Adrenal gland (tissue), 12 donors: ENCODE results near the gene CPT1B. TPM values are rescaled to one million over a fixed set of nuclear protein-coding genes. Genes with fewer than 3 reads are reported as not detected.

Source experiments
- DNase-seq, 7 donors: peaks; one replicate each; pipeline ENCODE4 v3.0.0-alpha.2; 2019 to 2020
- H3K27ac ChIP-seq, 5 donors: fragments of 200-600 bp; sonication (generic) in 4 of 5; 1 replicate in 3 of 5; 2 replicates in 2 of 5; pipeline versions ENCODE4 v1.5.1 to v1.8.0; 2016 to 2020; ENCODE audit warnings: mild to moderate bottlenecking in 1 of 5
- H3K27me3 ChIP-seq: fragments of 200-600 bp; 2 replicates; pipeline ENCODE4 v1.8.0; 2021
- H3K36me3 ChIP-seq, 2 donors: fragments of 200-600 bp; replicated peaks in 1 of 2; 1 replicate in 1 of 2; 2 replicates in 1 of 2; pipeline versions ENCODE4 v1.5.1 to v1.8.0; 2018 to 2022
- H3K4me1 ChIP-seq, 2 donors: fragments of 200-600 bp; replicated peaks in 1 of 2; 1 replicate in 1 of 2; 2 replicates in 1 of 2; pipeline versions ENCODE4 v1.5.1 to v1.8.0; 2018 to 2021
- H3K4me3 ChIP-seq, 4 donors: fragments of 200-600 bp; sonication (generic) in 3 of 4; one replicate each; pipeline ENCODE4 v1.5.1; 2016 to 2018
- H3K9me3 ChIP-seq, 3 donors: fragments of 200-600 bp; sonication (generic) in 1 of 3; replicated peaks in 1 of 3; 1 replicate in 2 of 3; 2 replicates in 1 of 3; pipeline versions ENCODE4 v1.5.1 to v1.8.0; 2016 to 2021
- POLR2A ChIP-seq, 2 donors: fragments of 450-650 bp; IDR thresholded peaks; one replicate each; pipeline ENCODE4 v1.6.1; 2017; ENCODE audit warnings: antibody characterized with exemption in 2 of 2, mild to moderate bottlenecking in 2 of 2, moderate library complexity in 1 of 2
- WGBS, 4 donors: extraction: QIAGEN DNeasy Blood & Tissue Kit in 2 of 4; methylation state at CpG; one replicate each; pipeline versions ENCODE4 v1.1.5 to v1.1.7; 2013 to 2017; 5-methylcytosine and 5-hydroxymethylcytosine counted together
- intact Hi-C, 2 donors: fragments of 100-400 bp; cut with DNase I; formaldehyde crosslinking; loops; one replicate each; pipeline versions ENCODE4 v1.14.1 to v1.15.0; 2022 to 2023
- polyA plus RNA-seq, 3 donors: library from polyadenylated mRNA; stranded (reverse); fragments of 200-250 nt in 2 of 3; fragments of 350-450 nt in 1 of 3; fragmentation: Illumina TruSeq in 1 of 3; extraction: RNeasy Lipid Tissue Mini Kit (QIAGEN cat#74804) in 1 of 3; gene quantifications; one replicate each; pipeline ENCODE4 v1.2.3, GENCODE V29; 2013 to 2014
- total RNA-seq, 9 donors: library from RNA; depleted of rRNA in 4 of 9; stranded (reverse); fragments of >200 nt in 4 of 9; fragments of 120-200 nt in 1 of 9; fragmentation: NEBNext Ultra II Directional in 1 of 9; extraction: Animal tissue kit (Norgen Biotek cat#: 25700) in 1 of 9; gene quantifications; one replicate each; pipeline versions ENCODE4 v1.1.0 to v1.2.4, GENCODE V29; 2013 to 2023
- TF ChIP-seq, protein P1 (sequence below), 6 experiments: fragments of 450-650 bp in 4 of 6; fragments of 200-600 bp in 2 of 6; sonication (generic) in 1 of 6; IDR thresholded peaks; 1 replicate in 5 of 6; 2 replicates in 1 of 6; pipeline versions ENCODE4 v1.5.1 to v1.8.0; 2016 to 2021; ENCODE audit warnings: antibody characterized with exemption in 6 of 6, mild to moderate bottlenecking in 2 of 6, moderate library complexity in 1 of 6
- donor health status: healthy with polysubstance abuse.
- donor health status: Bipolar disorder and iron deficiency.
- donor health status: DM: yes; HTN: yes; CAD: no.
- donor health status: DM: no; HTN: no; CAD: no.
- donor health status: DM: no; HTN: no; CAD: no.
- donor health status: DM: yes; HTN: yes; CAD: no.

Gene CPT1B
- total and polyA plus RNA-seq, 12 donors: 6.2 to 76.1 (median 16.5) TPM

DNA sequence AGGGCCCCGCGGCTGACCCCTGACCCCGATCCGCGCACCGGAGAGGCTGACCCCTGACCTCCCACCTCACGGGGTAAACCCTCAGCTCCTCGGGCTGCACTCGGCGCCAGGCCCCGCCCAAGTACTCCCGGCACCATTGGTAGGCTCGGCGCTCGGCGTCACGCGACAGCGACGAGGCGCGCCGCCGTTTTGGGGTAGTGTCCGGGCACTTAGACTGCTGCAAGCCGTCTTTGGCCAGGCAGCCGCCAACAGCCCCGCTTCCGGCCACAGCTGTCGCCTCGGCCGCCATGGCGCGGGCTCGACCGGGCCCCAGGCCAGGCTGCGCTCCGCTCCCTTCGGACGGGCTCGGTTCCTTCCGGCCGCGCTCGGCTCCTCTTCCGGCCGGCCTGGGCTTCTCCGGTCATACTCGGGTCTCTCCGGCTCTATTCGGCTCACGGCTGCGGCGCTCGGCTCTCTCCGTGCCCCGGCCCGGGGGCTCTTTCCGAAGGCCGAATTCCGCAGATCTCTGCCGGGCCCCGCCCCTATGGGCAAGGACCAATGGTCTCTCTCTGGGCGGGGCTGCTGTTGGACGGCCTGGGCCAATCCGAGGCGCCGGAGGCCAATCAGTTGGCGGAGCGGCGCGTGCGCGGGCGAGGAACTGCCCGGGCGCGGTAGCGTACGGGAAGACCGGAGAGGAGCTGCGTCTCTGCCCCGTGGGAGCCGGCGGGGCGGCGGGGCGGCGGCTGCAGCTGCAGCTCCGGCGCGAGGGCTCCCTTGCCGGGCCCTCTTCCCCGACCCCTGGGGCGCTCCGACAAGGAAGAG, 4.5 kb upstream of the CPT1B start, which contains the start of gene CHKB:
CHKB (minus strand) TSS at position 357 of the 801 bp plus-strand sequence; CDS start at position 289, 68 bp downstream.
- no peaks in the 10 kb centered on the region for H3K27me3 ChIP-seq
- peak; percentile 98 to 99 (median 99) for DNase-seq
- 0% methylated on average over 18 to 96 of the region's 96 CpGs for WGBS, 4 donors
- H3K4me3 ChIP-seq: peak within 1 kb of the TSS; percentile 66 to 85 (median 80)
- intact Hi-C loops: no loop called here
- TF ChIP-seq, protein P1, sequence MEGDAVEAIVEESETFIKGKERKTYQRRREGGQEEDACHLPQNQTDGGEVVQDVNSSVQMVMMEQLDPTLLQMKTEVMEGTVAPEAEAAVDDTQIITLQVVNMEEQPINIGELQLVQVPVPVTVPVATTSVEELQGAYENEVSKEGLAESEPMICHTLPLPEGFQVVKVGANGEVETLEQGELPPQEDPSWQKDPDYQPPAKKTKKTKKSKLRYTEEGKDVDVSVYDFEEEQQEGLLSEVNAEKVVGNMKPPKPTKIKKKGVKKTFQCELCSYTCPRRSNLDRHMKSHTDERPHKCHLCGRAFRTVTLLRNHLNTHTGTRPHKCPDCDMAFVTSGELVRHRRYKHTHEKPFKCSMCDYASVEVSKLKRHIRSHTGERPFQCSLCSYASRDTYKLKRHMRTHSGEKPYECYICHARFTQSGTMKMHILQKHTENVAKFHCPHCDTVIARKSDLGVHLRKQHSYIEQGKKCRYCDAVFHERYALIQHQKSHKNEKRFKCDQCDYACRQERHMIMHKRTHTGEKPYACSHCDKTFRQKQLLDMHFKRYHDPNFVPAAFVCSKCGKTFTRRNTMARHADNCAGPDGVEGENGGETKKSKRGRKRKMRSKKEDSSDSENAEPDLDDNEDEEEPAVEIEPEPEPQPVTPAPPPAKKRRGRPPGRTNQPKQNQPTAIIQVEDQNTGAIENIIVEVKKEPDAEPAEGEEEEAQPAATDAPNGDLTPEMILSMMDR (IDR thresholded peaks at IDR 0.05): no peak
- TF ChIP-seq POLR2A (IDR thresholded peaks at IDR 0.05): peak; percentile 85 to 90
- H3K4me1 ChIP-seq: peaks cover 27 to 33% of the 10 kb centered on the region in 2 donors
- no peaks in the 10 kb centered on the region for H3K9me3 ChIP-seq
- no peaks in the 10 kb centered on the region for H3K36me3 ChIP-seq
- peak within 1 kb of the TSS; percentile 92 to 99 (median 97) for H3K27ac ChIP-seq

GRCh38 chr22:50581950-50582492, 3.8 kb upstream of the CPT1B start:
- TF ChIP-seq, protein P1 (IDR thresholded peaks at IDR 0.05): no peak
- no peak for TF ChIP-seq POLR2A (IDR thresholded peaks at IDR 0.05)
- DNase-seq: peak in 4 of 7 donors; percentile 36 to 71 (median 54)
- intact Hi-C loops: no loop called here
- H3K4me3 ChIP-seq: peak overlapping the region; percentile 58 to 80 (median 66)
- H3K27me3 ChIP-seq: no peaks in the 10 kb centered on the region
- H3K4me1 ChIP-seq: peaks cover 27 to 33% of the 10 kb centered on the region in 2 donors
- 6 to 11% (median 9%) methylated on average over 22 to 39 of the region's 39 CpGs; no CpG with 5 or more reads in 1 of the 4 donors for WGBS, 4 donors
- H3K27ac ChIP-seq: peak overlapping the region; percentile 92 to 99 (median 97)
- H3K9me3 ChIP-seq: no peaks in the 10 kb centered on the region
- H3K36me3 ChIP-seq: no peaks in the 10 kb centered on the region

- no peak for TF ChIP-seq POLR2A (IDR thresholded peaks at IDR 0.05)
- TF ChIP-seq, protein P1 (IDR thresholded peaks at IDR 0.05): no peak
- Histone ChIP-seq H3K4me3 (peak overlapping the region in 2 of 4 donors; percentile 67 to 80), H3K9me3 (no peaks in the 10 kb centered on the region), H3K4me1 (peaks cover 27 to 33% of the 10 kb centered on the region in 2 donors), H3K27me3 (no peaks in the 10 kb centered on the region), H3K27ac (peak overlapping the region in 2 of 5 donors; percentile 96 to 98), H3K36me3 (no peaks in the 10 kb centered on the region)
- WGBS, 4 donors: 86 to 92% (median 90%) methylated on average over 11 to 22 of the region's 22 CpGs
- DNase-seq: no peak
- intact Hi-C loops: no loop called here
Observed at GRCh38 chr22:50581031-50581949, 3.1 kb upstream of the CPT1B start.
